Suprapubic skin (tissue), 4 donors: Measurements from ENCODE around the gene RPTOR.

Experiments used
- CTCF ChIP-seq, 2 donors: fragments of 200-600 bp in 1 of 2; fragments of 450-650 bp in 1 of 2; sonication (generic) in 1 of 2; IDR thresholded peaks; one replicate each; pipeline ENCODE4 v1.5.1; 2016 to 2019; ENCODE audit warnings: antibody characterized with exemption in 2 of 2, mild to moderate bottlenecking in 1 of 2, moderate library complexity in 1 of 2
- POLR2A ChIP-seq, 2 donors: fragments of 450-650 bp; IDR thresholded peaks; one replicate each; pipeline ENCODE4 v1.6.1; 2017; ENCODE audit warnings: antibody characterized with exemption in 2 of 2, mild to moderate bottlenecking in 2 of 2, moderate library complexity in 2 of 2
- POLR2AphosphoS5 ChIP-seq, 3 donors: sonication (generic); formaldehyde crosslinking; IDR thresholded peaks; one replicate each; pipeline ENCODE4 v1.6.1; 2017; ENCODE audit warnings: antibody characterized with exemption in 3 of 3

GRCh38 chr17:80679816-80680215, 135.2 kb downstream of the RPTOR start:
- TF ChIP-seq CTCF (IDR thresholded peaks at IDR 0.05) (no peak), POLR2AphosphoS5 (IDR thresholded peaks at IDR 0.05) (no peak), POLR2A (IDR thresholded peaks at IDR 0.05) (no peak)
